ENCODE results near the gene SNRNP25.
A peak's percentile ranks its signal among the peaks of the same experiment; 100 is the strongest.

SNRNP25 gene

GRCh38 chr16:96935-97381 lies 43.3 kb downstream of the SNRNP25 start:
- H3K27ac ChIP-seq, result no peak overlapping the region
- TF ChIP-seq CTCF (IDR thresholded peaks at IDR 0.05) (peak; percentile 99), ZFX (IDR thresholded peaks at IDR 0.05; ENCODE audit: borderline replicate concordance) (no peak)

GRCh38 chr16:97822-98221 lies 44.2 kb downstream of the SNRNP25 start:
- TF ChIP-seq CTCF (IDR thresholded peaks at IDR 0.05) (no peak), ZFX (IDR thresholded peaks at IDR 0.05; ENCODE audit: borderline replicate concordance) (no peak)
- no peak overlapping the region for H3K27ac ChIP-seq

GRCh38 chr16:100989-101388 lies 47.4 kb downstream of the SNRNP25 start:
- no peak overlapping the region for H3K27ac ChIP-seq
- TF ChIP-seq CTCF (IDR thresholded peaks at IDR 0.05), result no peak
- TF ChIP-seq ZFX (IDR thresholded peaks at IDR 0.05; ENCODE audit: borderline replicate concordance), result no peak

DNA sequence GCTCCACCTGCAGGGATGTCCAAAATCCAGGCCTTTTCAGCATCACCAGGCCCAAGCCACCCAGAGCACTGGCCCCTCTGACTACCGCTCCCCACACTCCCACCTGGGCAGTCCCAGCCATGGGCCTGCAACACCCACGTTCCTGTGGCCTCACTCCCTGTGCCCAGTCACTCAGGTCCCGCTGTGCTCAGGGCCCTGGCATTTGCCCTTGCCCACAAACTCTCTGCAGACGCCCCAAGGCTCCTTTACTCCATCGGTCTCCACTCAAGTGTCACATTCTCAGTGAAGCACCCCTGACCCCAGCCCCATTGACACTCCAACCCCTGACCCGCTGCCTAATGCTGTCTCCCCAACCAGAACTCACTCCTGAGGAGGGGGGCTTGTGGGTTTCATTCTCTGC lies 48.0 kb downstream of the SNRNP25 start:
- no peak for TF ChIP-seq CTCF (IDR thresholded peaks at IDR 0.05)
- TF ChIP-seq ZFX (IDR thresholded peaks at IDR 0.05; ENCODE audit: borderline replicate concordance), result no peak
- no peak overlapping the region for H3K27ac ChIP-seq

DNA sequence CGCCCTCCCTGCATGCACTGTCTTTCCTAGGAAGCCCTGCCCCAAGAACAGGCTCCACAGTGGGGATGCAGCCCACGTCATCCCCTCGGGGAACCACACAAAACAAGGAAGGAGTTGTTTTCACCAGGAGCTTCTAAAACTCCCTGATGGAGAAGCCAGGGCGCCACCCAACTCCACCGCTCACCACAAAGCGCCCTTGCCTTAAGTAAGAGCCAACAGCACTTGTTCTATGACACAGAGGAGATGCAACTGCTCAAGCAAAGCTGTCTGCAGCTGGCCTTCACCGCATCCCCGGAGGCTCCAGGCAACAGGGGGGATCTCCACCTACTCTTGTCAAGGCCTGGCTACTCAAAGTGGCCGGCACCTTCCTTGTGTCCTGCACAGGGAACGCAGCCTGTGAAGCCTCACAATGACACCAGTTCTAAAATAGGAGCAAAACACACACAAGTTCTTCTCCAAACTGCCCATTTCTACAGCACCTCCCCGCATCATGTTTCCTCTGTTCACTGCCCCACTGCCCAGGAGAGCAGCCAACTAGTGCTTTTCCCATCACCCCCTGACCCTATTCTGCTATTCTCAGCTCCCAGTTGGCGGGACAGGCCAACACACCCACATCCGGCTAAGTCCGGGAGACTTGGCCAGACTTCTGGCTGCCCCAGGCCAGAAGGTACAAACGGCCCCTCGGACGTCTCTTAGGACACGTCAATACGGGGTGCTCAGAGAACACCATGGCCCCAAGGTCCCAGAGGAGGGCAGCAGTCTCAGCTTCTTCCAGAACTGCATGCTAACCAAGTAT lies 48.6 kb downstream of the SNRNP25 start:
- no peak overlapping the region for H3K27ac ChIP-seq
- TF ChIP-seq CTCF (IDR thresholded peaks at IDR 0.05), result no peak
- no peak for TF ChIP-seq ZFX (IDR thresholded peaks at IDR 0.05; ENCODE audit: borderline replicate concordance)

GRCh38 chr16:104355-104754 lies 50.7 kb downstream of the SNRNP25 start:
- TF ChIP-seq CTCF (IDR thresholded peaks at IDR 0.05) (no peak), ZFX (IDR thresholded peaks at IDR 0.05; ENCODE audit: borderline replicate concordance) (no peak)
- H3K27ac ChIP-seq, result no peak overlapping the region

DNA sequence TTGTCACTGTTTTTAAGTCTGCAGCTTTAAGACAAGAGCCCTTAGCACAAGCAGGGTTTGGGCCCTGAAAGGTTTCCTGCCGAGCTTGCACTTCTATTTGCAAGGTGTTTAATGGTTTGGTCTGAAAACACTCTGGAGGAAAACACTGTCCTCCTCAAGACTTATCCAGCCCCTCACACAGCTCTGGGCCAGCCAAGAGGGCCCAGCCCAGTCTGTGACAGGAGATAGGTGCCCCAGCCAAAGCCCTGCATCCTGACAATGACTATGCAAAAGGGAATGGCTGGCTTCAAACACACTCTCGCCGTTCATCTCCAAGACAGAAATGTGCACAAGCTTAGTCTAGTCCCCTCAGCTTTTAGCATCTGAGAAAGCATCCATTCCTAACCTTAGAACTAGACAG lies 51.3 kb downstream of the SNRNP25 start:
- no peak overlapping the region for H3K27ac ChIP-seq
- TF ChIP-seq CTCF (IDR thresholded peaks at IDR 0.05), result no peak
- no peak for TF ChIP-seq ZFX (IDR thresholded peaks at IDR 0.05; ENCODE audit: borderline replicate concordance)

Data from 22Rv1 (cell line).